H9 (cell line): ENCODE data around the gene MYOD1. TPM values are rescaled to one million over a fixed set of nuclear protein-coding genes. Genes with fewer than 3 reads are reported as not detected.

Source experiments
- DNase-seq: peaks from one replicate; pipeline ENCODE4 v3.0.0-alpha.2; 2017
- H2AFZ ChIP-seq: one replicate; pipeline ENCODE4 v1.6.1; 2013; ENCODE audit warnings: mild to moderate bottlenecking, low read length, control low read depth, moderate library complexity
- H2AK5ac ChIP-seq: 2 replicates; pipeline ENCODE4 v1.6.1; 2013; ENCODE audit warnings: low read length, control low read depth, mixed read lengths; ENCODE audit not compliant: insufficient read length
- H2BK120ac ChIP-seq: one replicate; pipeline ENCODE4 v1.6.1; 2013; ENCODE audit warnings: low read depth, mild to moderate bottlenecking, low read length, control low read depth, inconsistent platforms; ENCODE audit not compliant: poor library complexity, severe bottlenecking
- H2BK12ac ChIP-seq: 2 replicates; pipeline ENCODE4 v1.6.1; 2013; ENCODE audit warnings: low read length, control low read depth, mixed read lengths, low read depth; ENCODE audit not compliant: insufficient read length
- H2BK15ac ChIP-seq: 2 replicates; pipeline ENCODE4 v1.6.1; 2013; ENCODE audit warnings: low read depth, low read length, control low read depth
- H2BK20ac ChIP-seq: one replicate; pipeline ENCODE4 v1.6.1; 2013; ENCODE audit warnings: low read depth, mild to moderate bottlenecking, low read length, control low read depth, inconsistent platforms; ENCODE audit not compliant: poor library complexity, severe bottlenecking
- H2BK5ac ChIP-seq: 2 replicates; pipeline ENCODE4 v1.6.1; 2013; ENCODE audit warnings: low read length, control low read depth, mixed read lengths; ENCODE audit not compliant: insufficient read length
- H3K14ac ChIP-seq: 2 replicates; pipeline ENCODE4 v1.6.1; 2013; ENCODE audit warnings: low read length, control low read depth; ENCODE audit not compliant: insufficient read depth
- H3K18ac ChIP-seq: 2 replicates; pipeline ENCODE4 v1.6.1; 2013; ENCODE audit warnings: low read depth, mild to moderate bottlenecking, mixed read lengths, low read length, control low read depth; ENCODE audit not compliant: insufficient read length
- H3K23ac ChIP-seq: 2 replicates; pipeline ENCODE4 v1.6.1; 2013; ENCODE audit warnings: low read length, control low read depth, mixed read lengths, low read depth; ENCODE audit not compliant: insufficient read length
- H3K23me2 ChIP-seq: 2 replicates; pipeline ENCODE4 v1.6.1; 2013; ENCODE audit warnings: low read depth, mild to moderate bottlenecking, mixed read lengths, low read length, control low read depth; ENCODE audit not compliant: insufficient read length, poor library complexity, severe bottlenecking
- H3K27ac ChIP-seq: 2 replicates; pipeline ENCODE4 v1.5.1; 2013; ENCODE audit warnings: low read length, control low read depth, mixed read lengths, low read depth; ENCODE audit not compliant: insufficient read length
- H3K27me3 ChIP-seq: 2 replicates; pipeline ENCODE4 v1.6.1; 2013; ENCODE audit warnings: low read length, control low read depth, inconsistent platforms; ENCODE audit not compliant: insufficient read depth
- H3K4ac ChIP-seq: 2 replicates; pipeline ENCODE4 v1.6.1; 2013; ENCODE audit warnings: low read depth, mild to moderate bottlenecking, control low read depth, inconsistent platforms, low read length, moderate library complexity
- H3K4me1 ChIP-seq: 2 replicates; pipeline ENCODE4 v1.6.1; 2013; ENCODE audit warnings: low read length, control low read depth, inconsistent platforms; ENCODE audit not compliant: insufficient read depth
- H3K4me2 ChIP-seq: 2 replicates; pipeline ENCODE4 v1.6.1; 2013; ENCODE audit warnings: low read length, control low read depth, mixed read lengths; ENCODE audit not compliant: insufficient read length, insufficient read depth
- H3K56ac ChIP-seq: 2 replicates; pipeline ENCODE4 v1.6.1; 2013; ENCODE audit warnings: low read depth, mild to moderate bottlenecking, mixed read lengths, low read length, control low read depth; ENCODE audit not compliant: insufficient read length
- H3K79me1 ChIP-seq: 2 replicates; pipeline ENCODE4 v1.6.1; 2013; ENCODE audit warnings: low read depth, mild to moderate bottlenecking, moderate library complexity, low read length, control low read depth, inconsistent platforms; ENCODE audit not compliant: insufficient read depth, poor library complexity, severe bottlenecking
- H3K79me2 ChIP-seq: 2 replicates; pipeline ENCODE4 v1.6.1; 2013; ENCODE audit warnings: low read length, control low read depth, inconsistent platforms; ENCODE audit not compliant: insufficient read depth
- H3K9ac ChIP-seq: 2 replicates; pipeline ENCODE4 v1.6.1; 2013; ENCODE audit warnings: low read length, control low read depth, mixed read lengths; ENCODE audit not compliant: insufficient read length; ENCODE audit errors: extremely low read depth
- H3K9me3 ChIP-seq: one replicate; pipeline ENCODE4 v1.6.1; 2013; ENCODE audit warnings: low read depth, low read length, inconsistent platforms; ENCODE audit not compliant: control insufficient read depth
- H3T11ph ChIP-seq: one replicate; pipeline ENCODE4 v1.6.1; 2013; ENCODE audit warnings: mild to moderate bottlenecking, low read length, control low read depth, inconsistent platforms
- H4K20me1 ChIP-seq: one replicate; pipeline ENCODE4 v1.6.1; 2013; ENCODE audit not compliant: control insufficient read depth, insufficient read length, insufficient read depth
- H4K5ac ChIP-seq: 2 replicates; pipeline ENCODE4 v1.6.1; 2013; ENCODE audit warnings: low read depth, mild to moderate bottlenecking, mixed read lengths, low read length, control low read depth; ENCODE audit not compliant: insufficient read length
- H4K8ac ChIP-seq: replicated peaks from 2 replicates; pipeline ENCODE4 v1.6.1; 2013; ENCODE audit warnings: low read length, control low read depth, mixed read lengths, low read depth; ENCODE audit not compliant: insufficient read length
- H4K91ac ChIP-seq: 2 replicates; pipeline ENCODE4 v1.6.1; 2013; ENCODE audit warnings: low read depth, mild to moderate bottlenecking, moderate library complexity, mixed read lengths, low read length, control low read depth; ENCODE audit not compliant: insufficient read length
- H3K27ac Mint-ChIP-seq, 3 experiments: 2 replicates in 2 of 3; 3 replicates in 1 of 3; pipeline ENCODE4 v1.8.0; 2020 to 2021; ENCODE audit warnings: mixed read lengths in 3 of 3, mild to moderate bottlenecking in 1 of 3, moderate library complexity in 1 of 3
- H3K27me3 Mint-ChIP-seq: 2 replicates; pipeline ENCODE4 v1.8.0; 2021; ENCODE audit warnings: low read depth, mild to moderate bottlenecking, moderate library complexity, mixed read lengths
- H3K36me3 Mint-ChIP-seq, 3 experiments: 2 replicates in 2 of 3; 3 replicates in 1 of 3; pipeline ENCODE4 v1.8.0; 2020 to 2021; ENCODE audit warnings: low read depth in 3 of 3, mixed read lengths in 3 of 3; ENCODE audit not compliant: insufficient read depth in 1 of 3
- H3K4me1 Mint-ChIP-seq, 2 experiments: 2 replicates each; pipeline ENCODE4 v1.8.0; 2020; ENCODE audit warnings: mixed read lengths in 2 of 2
- H3K4me3 Mint-ChIP-seq, 2 experiments: 2 replicates in 1 of 2; 3 replicates in 1 of 2; pipeline ENCODE4 v1.8.0; 2020 to 2021; ENCODE audit warnings: mild to moderate bottlenecking in 2 of 2, mixed read lengths in 2 of 2, moderate library complexity in 1 of 2
- H3K9me3 Mint-ChIP-seq, 2 experiments: 2 replicates in 1 of 2; 3 replicates in 1 of 2; pipeline ENCODE4 v1.8.0; 2020; ENCODE audit warnings: mild to moderate bottlenecking in 2 of 2, mixed read lengths in 2 of 2, moderate library complexity in 1 of 2
- CTCF ChIP-seq: fragments of 200-600 bp; sonication (generic); conservative IDR thresholded peaks from 3 replicates; pipeline ENCODE4 v1.8.0; 2021; ENCODE audit warnings: antibody characterized with exemption, mild to moderate bottlenecking
- WGBS: extraction: QIAGEN DNeasy Blood & Tissue Kit; methylation state at CpG from one replicate; pipeline ENCODE4 v1.1.7; 2013; ENCODE audit warnings: missing lambda C conversion rate, low lambda C conversion rate, mixed read lengths; ENCODE audit not compliant: insufficient read length; ENCODE audit errors: extremely low coverage; 5-methylcytosine and 5-hydroxymethylcytosine counted together
- total RNA-seq: library from RNA; stranded (reverse); gene quantifications from 2 replicates; pipeline ENCODE4 v1.2.1, GENCODE V29; 2021

Gene MYOD1
- total RNA-seq, 1 experiment from 2014 or later: not detected

DNA sequence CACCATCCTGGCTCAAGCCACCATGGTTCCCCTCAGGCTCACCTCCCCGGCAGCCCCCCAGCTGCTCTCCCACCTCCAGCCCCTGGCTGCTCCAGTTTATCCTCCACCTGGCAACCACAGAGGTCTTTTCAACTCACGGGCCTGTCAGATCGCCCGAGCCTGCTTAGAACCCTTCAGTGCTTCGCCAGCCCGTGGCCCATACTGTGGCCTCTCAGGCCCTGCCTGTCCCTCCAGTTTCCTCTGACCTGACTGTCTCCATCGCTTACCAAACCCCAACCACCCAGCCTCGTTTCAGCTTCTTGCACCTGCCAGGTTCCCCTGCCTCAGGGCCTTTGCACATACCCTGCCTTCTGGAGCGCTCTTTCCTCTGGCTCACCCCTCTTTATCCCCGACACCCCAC lies 22.1 kb downstream of the MYOD1 start:
- peaks cover 2 to 3% of the 10 kb centered on the region in 2 experiments; a peak in 4 of 5 replicates for H3K9me3 Mint-ChIP-seq
- DNase-seq: no peak

More for the DNA sequence above, 22.1 kb downstream of the MYOD1 start:
- no peaks in the 10 kb centered on the region for H3K4me1 ChIP-seq
- H3K18ac ChIP-seq: no peak overlapping the region
- H4K91ac ChIP-seq: no peak overlapping the region
- no peak overlapping the region for H2AK5ac ChIP-seq
- H3K9ac ChIP-seq: no peak overlapping the region
- H2BK20ac ChIP-seq: no peak overlapping the region
- H3K23me2 ChIP-seq: no peaks in the 10 kb centered on the region
- no peak for TF ChIP-seq CTCF
- no peak overlapping the region for H3K4ac ChIP-seq
- H3K79me2 ChIP-seq: no peaks in the 10 kb centered on the region
- H2BK15ac ChIP-seq: no peak overlapping the region
- H2AFZ ChIP-seq: no peak overlapping the region
- no peaks in the 10 kb centered on the region for H3K9me3 ChIP-seq
- H3K4me1 Mint-ChIP-seq: peaks cover 0 to 15% of the 10 kb centered on the region in 2 experiments; a peak in 3 of 4 replicates
- H4K5ac ChIP-seq: no peak overlapping the region
- no peak overlapping the region for H3K27ac ChIP-seq
- no peak overlapping the region for H2BK12ac ChIP-seq
- no peak overlapping the region; a peak in 2 of 7 replicates for H3K27ac Mint-ChIP-seq
- H3T11ph ChIP-seq: no peak overlapping the region
- H4K20me1 ChIP-seq: no peaks in the 10 kb centered on the region
- H2BK120ac ChIP-seq: no peak overlapping the region
- H4K8ac ChIP-seq: no peak overlapping the region
- H3K56ac ChIP-seq: no peak overlapping the region
- no peak overlapping the region for H3K4me3 Mint-ChIP-seq
- peaks cover 0 to 2% (median 0%) of the 10 kb centered on the region in 3 experiments; a peak in 1 of 7 replicates for H3K36me3 Mint-ChIP-seq
- H3K79me1 ChIP-seq: no peaks in the 10 kb centered on the region
- no CpG with 5 or more reads among the region's 10 CpGs for WGBS
- H3K23ac ChIP-seq: no peak overlapping the region
- no peak overlapping the region for H3K14ac ChIP-seq
- H3K4me2 ChIP-seq: no peak overlapping the region
- H2BK5ac ChIP-seq: no peak overlapping the region
- peaks cover 19% of the 10 kb centered on the region for H3K27me3 Mint-ChIP-seq
- H3K27me3 ChIP-seq: peaks cover 15% of the 10 kb centered on the region
